HG03103 (cell line): ENCODE results near the gene GNAQ.

ENCODE experiments used
- ATAC-seq: cut with Tn5 transposase; IDR thresholded peaks from one replicate; pipeline ENCODE4 v1.9.1; 2021; ENCODE audit warnings: low read depth; ENCODE audit not compliant: unreplicated experiment

GNAQ gene

GRCh38 chr9:77830618-77831285, 200.9 kb downstream of the GNAQ start:
- no peak for ATAC-seq

GRCh38 chr9:77829420-77829819, 202.2 kb downstream of the GNAQ start:
- ATAC-seq: no peak

DNA sequence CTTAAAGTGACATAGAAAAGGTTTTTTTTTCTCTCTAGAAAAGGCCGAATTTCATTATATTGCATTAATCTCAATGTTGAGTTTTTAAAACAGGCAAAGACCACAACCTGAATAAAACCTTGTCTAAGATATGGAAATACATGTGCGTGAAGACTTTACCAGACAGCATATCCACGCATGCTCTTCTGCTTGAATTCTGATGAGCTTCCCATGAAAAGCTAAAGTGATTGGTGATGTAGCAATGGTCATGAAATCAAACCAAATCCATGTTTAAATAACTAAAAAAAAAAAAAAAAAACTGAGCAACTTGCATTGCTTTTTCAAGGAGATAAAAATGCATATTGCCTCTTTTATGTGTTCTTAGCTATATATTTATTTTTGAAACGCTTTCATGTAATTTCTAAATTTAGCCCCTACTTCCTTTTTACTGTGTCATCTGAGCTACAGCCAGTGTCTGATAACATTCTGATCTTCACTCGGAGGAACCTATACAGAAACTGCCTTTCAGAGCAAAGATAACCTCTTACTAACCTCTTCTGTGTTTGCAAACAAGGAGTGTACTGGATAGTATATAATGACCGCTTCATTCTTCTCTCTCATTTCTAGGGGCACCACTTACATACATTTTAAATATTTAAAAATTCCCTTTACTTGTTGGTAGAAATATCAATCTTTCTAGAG, 204.4 kb downstream of the GNAQ start:
- ATAC-seq: peak; percentile 92

DNA sequence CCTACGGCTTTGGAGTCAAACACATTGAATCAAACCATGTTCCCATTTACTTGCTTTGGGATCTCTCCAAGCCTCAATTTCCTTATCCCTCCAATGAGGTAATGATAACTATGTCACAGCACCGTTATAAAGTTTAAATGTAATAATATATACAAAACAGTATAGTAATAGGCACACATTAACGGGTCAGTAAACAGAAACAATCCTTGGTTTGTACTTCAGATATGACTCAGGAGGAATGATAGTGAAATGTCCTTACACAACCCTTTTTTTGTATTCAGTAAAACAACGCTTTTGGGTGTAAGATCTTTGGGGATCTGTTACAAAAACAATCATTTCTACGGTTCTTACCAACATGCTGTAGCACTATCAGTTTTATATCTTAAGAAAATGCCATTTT, 205.0 kb downstream of the GNAQ start:
- ATAC-seq: no peak

DNA sequence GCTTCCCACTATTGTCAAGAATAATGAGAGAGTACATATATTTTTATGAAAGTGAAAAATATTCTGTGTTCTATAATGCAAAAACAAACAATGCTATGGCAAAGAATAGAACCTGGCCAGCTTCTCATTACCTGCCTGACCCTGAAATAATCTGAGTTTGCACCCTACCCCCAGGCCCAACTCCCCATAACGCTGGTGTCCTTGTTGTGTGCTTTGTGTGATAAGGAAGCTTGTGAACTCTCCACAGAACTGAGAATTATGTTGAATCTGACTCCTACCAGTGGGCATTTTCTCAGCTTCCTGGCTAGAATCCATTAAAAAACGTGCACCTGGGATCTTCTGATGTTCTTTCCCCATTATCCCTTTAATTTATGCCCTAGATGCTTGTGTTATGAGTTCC, 205.5 kb downstream of the GNAQ start:
- no peak for ATAC-seq

- ATAC-seq: no peak
These were observed 206.2 kb downstream of the GNAQ start for GRCh38 chr9:77825361-77825760.

- ATAC-seq: no peak
These were observed 211.2 kb downstream of the GNAQ start for GRCh38 chr9:77820293-77820954.

DNA sequence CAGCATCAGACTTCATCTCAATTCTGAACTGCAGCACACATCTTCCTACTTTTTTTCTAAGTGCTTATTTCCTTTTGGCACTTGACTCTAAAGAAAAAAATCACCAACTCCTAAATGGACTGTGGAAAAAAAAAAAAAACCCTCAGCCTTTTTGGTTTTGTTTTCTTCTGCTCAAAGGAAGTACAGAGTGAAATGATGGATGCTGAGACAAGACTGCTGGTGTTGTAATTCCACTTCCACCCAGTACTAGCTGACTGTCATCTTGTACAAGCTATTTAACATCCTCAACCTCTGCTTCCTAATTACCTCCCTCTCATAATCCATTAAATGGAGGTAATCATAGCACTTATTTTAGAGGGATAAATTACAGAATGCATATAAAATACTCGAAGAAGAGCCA, 212.0 kb downstream of the GNAQ start:
- no peak for ATAC-seq

GRCh38 chr9:77817590-77818311, 213.9 kb downstream of the GNAQ start:
- ATAC-seq: no peak

- ATAC-seq: no peak
These were observed 214.8 kb downstream of the GNAQ start for GRCh38 chr9:77816641-77817341.

DNA sequence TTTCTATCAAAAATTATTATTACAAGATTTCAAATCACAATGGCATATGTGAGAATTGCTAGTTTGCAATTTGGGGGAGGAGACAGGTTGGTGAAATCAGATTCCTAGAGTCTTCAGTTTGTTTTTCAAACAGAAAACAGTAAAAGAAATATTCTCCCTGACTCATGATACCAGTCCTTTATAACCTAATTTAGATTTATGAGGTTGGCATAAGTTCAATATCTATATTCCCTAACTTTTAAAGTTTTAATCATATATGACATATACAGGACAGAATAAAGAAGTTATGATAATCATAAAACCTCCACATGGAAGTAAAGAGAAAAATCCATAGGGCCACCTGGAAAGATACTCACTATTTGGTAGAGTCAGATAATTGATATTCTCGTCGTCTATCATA, 216.4 kb downstream of the GNAQ start:
- no peak for ATAC-seq

GRCh38 chr9:77811832-77812231, 219.8 kb downstream of the GNAQ start:
- ATAC-seq: no peak

GRCh38 chr9:77810637-77811119, 220.9 kb downstream of the GNAQ start:
- ATAC-seq: no peak

DNA sequence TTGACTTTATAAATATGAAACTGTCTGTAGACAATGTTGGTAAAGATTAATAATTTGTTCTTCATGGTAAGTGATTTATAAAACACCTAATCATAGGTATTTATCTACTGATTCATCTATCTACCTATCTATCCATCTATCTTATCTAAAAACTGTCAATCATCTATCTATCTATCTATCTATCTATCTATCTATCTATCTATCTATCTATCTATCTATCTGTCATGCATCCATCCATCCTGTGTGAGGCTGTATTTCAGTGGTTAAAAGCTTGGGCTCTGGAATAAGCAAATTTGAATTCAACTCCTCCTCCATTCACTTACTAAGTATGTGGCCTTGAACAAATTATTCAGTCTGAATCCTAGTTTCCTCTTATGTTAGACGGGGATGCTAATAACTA, 221.6 kb downstream of the GNAQ start:
- no peak for ATAC-seq

GRCh38 chr9:77809552-77809951, 222.1 kb downstream of the GNAQ start:
- no peak for ATAC-seq

- no peak for ATAC-seq
These were observed 222.9 kb downstream of the GNAQ start for GRCh38 chr9:77808751-77809081.

GRCh38 chr9:77807846-77808750, 223.5 kb downstream of the GNAQ start:
- ATAC-seq: no peak

DNA sequence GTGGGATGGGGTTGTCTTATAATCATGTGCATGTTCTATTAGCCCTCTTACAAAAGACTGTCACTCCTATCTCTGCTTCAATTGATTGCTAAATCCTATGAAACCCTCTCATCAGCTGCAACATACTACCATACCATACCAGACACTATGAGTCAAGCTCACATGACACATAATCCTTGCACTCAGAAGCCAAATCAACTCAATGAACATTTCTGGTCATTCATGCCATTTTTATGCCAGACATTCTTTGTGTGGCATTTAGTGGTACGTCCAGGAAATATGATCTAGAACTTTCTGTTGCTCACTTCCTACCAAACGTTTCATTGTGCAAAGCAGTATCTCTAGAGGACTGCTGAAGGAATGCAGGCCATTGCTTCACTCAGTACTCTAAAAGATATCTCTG, 224.3 kb downstream of the GNAQ start:
- ATAC-seq: no peak

DNA sequence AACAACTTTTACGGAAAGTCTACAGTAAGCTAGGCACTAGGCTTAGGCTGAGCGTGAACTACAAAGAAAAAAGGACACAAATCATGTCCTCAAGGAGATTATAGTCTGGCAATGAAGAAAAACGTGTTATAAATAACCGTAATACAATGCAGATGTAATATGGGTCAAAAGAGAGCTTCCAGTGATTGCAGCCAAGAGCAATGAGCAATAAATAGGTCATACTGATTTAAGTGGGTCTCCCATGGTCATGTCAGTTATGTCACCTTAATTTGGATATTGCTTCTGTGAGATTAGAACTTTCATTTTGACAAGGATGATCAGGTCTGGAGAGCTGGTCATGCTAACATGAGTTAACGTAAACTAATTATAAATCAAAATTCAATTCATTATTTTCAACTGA, 224.9 kb downstream of the GNAQ start:
- ATAC-seq: no peak

DNA sequence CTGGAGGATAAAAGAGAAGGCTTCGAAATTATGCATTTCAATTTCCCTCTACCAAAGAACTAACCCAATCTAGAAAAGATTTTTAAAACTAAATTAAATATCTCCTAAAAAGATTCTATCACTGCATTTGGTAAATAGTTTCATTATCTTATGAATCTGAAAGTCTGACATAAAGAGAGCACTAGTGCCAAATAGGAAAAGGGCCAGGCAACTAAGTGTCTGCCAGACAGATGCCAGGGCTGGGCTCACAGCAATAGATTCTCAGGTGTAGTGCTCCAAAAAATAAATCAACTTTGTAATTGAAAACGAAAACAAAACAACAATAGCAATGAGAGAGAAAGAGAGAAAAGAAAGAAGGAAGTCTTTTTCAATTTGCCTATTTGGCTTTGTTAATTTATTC, 225.8 kb downstream of the GNAQ start:
- ATAC-seq: no peak
